H1 (cell line): ENCODE measurements around the gene AIF1. TPM values are rescaled to one million over a fixed set of nuclear protein-coding genes. Genes with fewer than 3 reads are reported as not detected.

ENCODE experiments used
- CTCF ChIA-PET: fragments of 300-600 bp; sonication (Branson Sonifier 250); formaldehyde crosslinking; loops from one replicate; lab custom pipeline; 2021; ENCODE audit not compliant: partially characterized antibody; lab: Charles Lee
- POLR2A ChIA-PET: fragments of 300-600 bp; sonication (Branson Sonifier 250); formaldehyde crosslinking; loops from one replicate; lab custom pipeline; 2021; ENCODE audit warnings: inconsistent platforms; ENCODE audit not compliant: partially characterized antibody; lab: Charles Lee
- DNase-seq, 2 experiments: peaks; one replicate each; pipeline versions ENCODE4 v3.0.0 to v3.0.0-alpha.2; 2010 to 2022; ENCODE audit warnings: low spot score in 2 of 2, low read depth in 1 of 2, mixed read lengths in 1 of 2
- FAIRE-seq: peaks from 2 replicates; lab custom pipeline; 2011; peaks lifted over from hg19 to GRCh38; lab: Jason Lieb, UNC
- H2AFZ ChIP-seq: 2 replicates; pipeline ENCODE4 v1.8.1; 2012; ENCODE audit warnings: low read length, inconsistent platforms
- H2AK5ac ChIP-seq: 2 replicates; pipeline ENCODE4 v1.6.1; 2013; ENCODE audit warnings: low read depth, low read length
- H2BK120ac ChIP-seq: replicated peaks from 2 replicates; pipeline ENCODE3; 2013; ENCODE audit warnings: low read depth, low read length, inconsistent platforms
- H2BK12ac ChIP-seq: 2 replicates; pipeline ENCODE4 v1.6.1; 2013; ENCODE audit warnings: low read depth, low read length
- H2BK15ac ChIP-seq: 2 replicates; pipeline ENCODE4 v1.6.1; 2013; ENCODE audit warnings: low read length
- H2BK20ac ChIP-seq: 2 replicates; pipeline ENCODE4 v1.6.1; 2013; ENCODE audit warnings: low read length
- H2BK5ac ChIP-seq: 2 replicates; pipeline ENCODE4 v1.6.1; 2013; ENCODE audit warnings: low read depth, low read length
- H3K14ac ChIP-seq: 2 replicates; pipeline ENCODE4 v1.6.1; 2013; ENCODE audit warnings: inconsistent platforms; ENCODE audit not compliant: insufficient read length
- H3K18ac ChIP-seq: 2 replicates; pipeline ENCODE4 v1.6.1; 2013; ENCODE audit warnings: low read length; ENCODE audit errors: extremely low read depth
- H3K23ac ChIP-seq: 2 replicates; pipeline ENCODE4 v1.6.1; 2013; ENCODE audit warnings: inconsistent platforms; ENCODE audit not compliant: insufficient read length
- H3K23me2 ChIP-seq: 2 replicates; pipeline ENCODE4 v1.6.1; 2013; ENCODE audit warnings: low read depth, low read length
- H3K27ac ChIP-seq: 2 replicates; pipeline ENCODE4 v1.6.1; 2011; ENCODE audit warnings: low read depth, low read length, inconsistent platforms
- H3K27me3 ChIP-seq, 4 experiments: replicated peaks in 1 of 4; 1 replicate in 1 of 4; 2 replicates in 3 of 4; pipeline versions ENCODE4 v1.6.1 to v1.8.1; 2011 to 2013; ENCODE audit warnings: low read length in 3 of 4, mild to moderate bottlenecking in 3 of 4, inconsistent platforms in 2 of 4, mixed read lengths in 2 of 4, moderate library complexity in 1 of 4; ENCODE audit not compliant: control insufficient read depth in 3 of 4, insufficient read depth in 3 of 4; ENCODE audit errors: extremely low read depth in 1 of 4
- H3K36me3 ChIP-seq, 4 experiments: 2 replicates each; pipeline versions ENCODE4 v1.6.1 to v1.8.1; 2011 to 2013; ENCODE audit warnings: mild to moderate bottlenecking in 4 of 4, low read length in 3 of 4, moderate library complexity in 2 of 4, control low read depth in 1 of 4, inconsistent platforms in 1 of 4; ENCODE audit not compliant: insufficient read depth in 4 of 4, control insufficient read depth in 2 of 4
- H3K4ac ChIP-seq: replicated peaks from 2 replicates; pipeline ENCODE3; 2013; ENCODE audit warnings: low read length, low read depth, mixed read lengths, inconsistent platforms; ENCODE audit not compliant: insufficient read length
- H3K4me1 ChIP-seq, 4 experiments: replicated peaks in 1 of 4; 1 replicate in 1 of 4; 2 replicates in 3 of 4; pipeline versions ENCODE4 v1.6.1 to v1.8.1; 2011 to 2013; ENCODE audit warnings: low read length in 3 of 4, inconsistent platforms in 2 of 4, mixed read lengths in 1 of 4; ENCODE audit not compliant: insufficient read depth in 4 of 4, control insufficient read depth in 3 of 4
- H3K4me2 ChIP-seq, 2 experiments: 2 replicates each; pipeline versions ENCODE4 v1.6.1 to v1.8.1; 2011 to 2013; ENCODE audit warnings: low read depth in 2 of 2, low read length in 2 of 2, control low read depth in 1 of 2, inconsistent platforms in 1 of 2, mild to moderate bottlenecking in 1 of 2; ENCODE audit not compliant: insufficient read depth in 1 of 2
- H3K4me3 ChIP-seq, 4 experiments: fragments of 200-600, 300-600 bp in 1 of 4; sonication (generic), shearing (Covaris generic), sonication (Bioruptor Twin) in 1 of 4; 2 replicates each; pipeline versions ENCODE4 v1.5.1 to v1.8.1; 2011 to 2016; ENCODE audit warnings: low read length in 4 of 4, low read depth in 3 of 4, control low read depth in 2 of 4, inconsistent platforms in 2 of 4, mild to moderate bottlenecking in 2 of 4, mixed read lengths in 1 of 4, moderate library complexity in 1 of 4; ENCODE audit not compliant: insufficient read depth in 2 of 4; ENCODE audit errors: extremely low read depth in 1 of 4
- H3K56ac ChIP-seq: replicated peaks from 2 replicates; pipeline ENCODE3; 2013; ENCODE audit warnings: low read depth, mild to moderate bottlenecking, mixed read lengths, low read length, inconsistent platforms; ENCODE audit not compliant: insufficient read length
- H3K79me1 ChIP-seq: 2 replicates; pipeline ENCODE4 v1.6.1; 2013; ENCODE audit warnings: low read depth, low read length, control low read depth
- H3K79me2 ChIP-seq, 2 experiments: 2 replicates each; pipeline versions ENCODE4 v1.6.1 to v1.8.1; 2012 to 2013; ENCODE audit warnings: low read length in 2 of 2, mild to moderate bottlenecking in 2 of 2, inconsistent platforms in 1 of 2; ENCODE audit not compliant: insufficient read depth in 2 of 2, control insufficient read depth in 1 of 2
- H3K9ac ChIP-seq, 4 experiments: replicated peaks in 1 of 4; 1 replicate in 1 of 4; 2 replicates in 3 of 4; pipeline versions ENCODE4 v1.6.1 to v1.8.1; 2011 to 2013; ENCODE audit warnings: low read depth in 3 of 4, low read length in 3 of 4, control low read depth in 2 of 4, mild to moderate bottlenecking in 2 of 4, moderate library complexity in 2 of 4, inconsistent platforms in 1 of 4; ENCODE audit errors: extremely low read depth in 1 of 4
- H3K9me3 ChIP-seq, 2 experiments: 2 replicates each; pipeline versions ENCODE4 v1.6.1 to v1.8.1; 2012 to 2013; ENCODE audit warnings: mild to moderate bottlenecking in 2 of 2, moderate library complexity in 2 of 2, control low read depth in 1 of 2, inconsistent platforms in 1 of 2, low read depth in 1 of 2, low read length in 1 of 2, mixed read lengths in 1 of 2; ENCODE audit not compliant: insufficient read depth in 2 of 2
- H4K20me1 ChIP-seq, 2 experiments: replicated peaks in 1 of 2; 2 replicates each; pipeline versions ENCODE3 to v1.8.1; 2011 to 2013; ENCODE audit warnings: inconsistent platforms in 2 of 2, low read length in 2 of 2, mild to moderate bottlenecking in 1 of 2; ENCODE audit not compliant: insufficient read depth in 2 of 2, control insufficient read depth in 1 of 2
- H4K5ac ChIP-seq: 2 replicates; pipeline ENCODE4 v1.6.1; 2013; ENCODE audit warnings: low read length, low read depth, mixed read lengths, inconsistent platforms; ENCODE audit not compliant: insufficient read length
- H4K8ac ChIP-seq: 2 replicates; pipeline ENCODE4 v1.8.0; 2013; ENCODE audit warnings: mild to moderate bottlenecking, moderate library complexity, low read length, inconsistent platforms; ENCODE audit not compliant: insufficient read depth; ENCODE audit errors: extremely low read depth
- H4K91ac ChIP-seq: replicated peaks from 2 replicates; pipeline ENCODE3; 2013; ENCODE audit warnings: low read length, mixed read lengths, inconsistent platforms; ENCODE audit not compliant: insufficient read length
- EGR1 ChIP-seq: IDR thresholded peaks from 2 replicates; pipeline ENCODE4 v1.6.1; 2011; ENCODE audit warnings: low read depth, low read length, borderline replicate concordance
- GABPA ChIP-seq: IDR thresholded peaks from 2 replicates; pipeline ENCODE4 v1.6.1; 2011; ENCODE audit warnings: mild to moderate bottlenecking, low read length, moderate library complexity, borderline replicate concordance; ENCODE audit not compliant: insufficient read depth
- MAX ChIP-seq: IDR thresholded peaks from 2 replicates; pipeline ENCODE4 v1.6.1; 2012; ENCODE audit warnings: inconsistent platforms
- RNF2 ChIP-seq: fragments of 200-900, 300-1000 bp; sonication (generic); IDR thresholded peaks from 2 replicates; pipeline ENCODE4 v1.7.1; 2016; ENCODE audit warnings: borderline replicate concordance, low read depth, mild to moderate bottlenecking, antibody characterized with exemption, low read length; ENCODE audit not compliant: poor library complexity, severe bottlenecking; ENCODE audit errors: missing control alignments
- SIX5 ChIP-seq: IDR thresholded peaks from 2 replicates; pipeline ENCODE4 v1.6.1; 2011; ENCODE audit warnings: mild to moderate bottlenecking, low read depth, low read length
- TEAD4 ChIP-seq: IDR thresholded peaks from 2 replicates; pipeline ENCODE4 v1.6.1; 2012; ENCODE audit warnings: low read depth, low read length, inconsistent platforms, mixed read lengths
- WGBS, 2 experiments: shearing (Covaris generic) in 1 of 2; methylation state at CpG; one replicate each; pipeline versions ENCODE4 v1.1.6 to v1.1.7; 2013 to 2015; ENCODE audit warnings: low lambda C conversion rate in 2 of 2, mixed read lengths in 2 of 2, inconsistent platforms in 1 of 2, low coverage in 1 of 2, missing lambda C conversion rate in 1 of 2; ENCODE audit not compliant: insufficient replicate concordance in 2 of 2, insufficient coverage in 1 of 2, insufficient read length in 1 of 2; ENCODE audit errors: extremely low coverage in 1 of 2, missing lambda C conversion rate in 1 of 2; 5-methylcytosine and 5-hydroxymethylcytosine counted together
- polyA plus RNA-seq, 7 experiments: library from polyadenylated mRNA; depleted of rRNA in 3 of 7; stranded (reverse) in 5 of 7; unstranded in 2 of 7; fragments of >200 nt in 5 of 7; fragments of 200-250 nt in 2 of 7; gene quantifications; 1 replicate in 5 of 7; 2 replicates in 1 of 7; 4 replicates in 1 of 7; pipeline versions ENCODE4 v1.2.1 to v1.2.3, GENCODE V29; 2011 to 2013; ENCODE audit warnings: missing spikeins in 2 of 7, mixed read lengths in 2 of 7
- total RNA-seq: library from RNA; stranded (reverse); fragmentation: NEBNext Ultra II Directional; extraction: Animal tissue kit (Norgen Biotek cat#: 25700); gene quantifications from 2 replicates; pipeline ENCODE4 v1.2.1, GENCODE V29; 2021

The AIF1 gene
- total and polyA plus RNA-seq, 2 of the 8 experiments (the other 6 are each of a cell fraction or from before 2014, with no cell fraction given) = 6.3 to 9.8 TPM

- Histone ChIP-seq H3K18ac (no peak overlapping the region), H3K36me3 (no peaks in the 10 kb centered on the region), H2AK5ac (no peak overlapping the region), H3K14ac (no peak overlapping the region), H2BK5ac (no peak overlapping the region), H3K9me3 (no peaks in the 10 kb centered on the region), H2BK12ac (no peak overlapping the region), H3K23ac (no peak overlapping the region), H3K27me3 (no peaks in the 10 kb centered on the region; a peak in 1 of 7 replicates), H3K4me2 (no peak overlapping the region), H2BK20ac (no peak overlapping the region), H4K91ac (no peak overlapping the region), H3K4me3 (no peak overlapping the region), H3K79me2 (no peaks in the 10 kb centered on the region), H3K9ac (no peak overlapping the region), H2BK15ac (no peak overlapping the region), H3K4me1 (no peaks in the 10 kb centered on the region), H3K27ac (no peak overlapping the region), H2BK120ac (no peak overlapping the region), H3K4ac (no peak overlapping the region), H2AFZ (no peak overlapping the region), H3K56ac (no peak overlapping the region), H3K79me1 (no peaks in the 10 kb centered on the region), H3K23me2 (no peaks in the 10 kb centered on the region), H4K8ac (no peak overlapping the region), H4K20me1 (no peaks in the 10 kb centered on the region), H4K5ac (no peak overlapping the region)
- ChIA-PET POLR2A (interaction anchor here (1.3 to 1.5 kb wide), 5 partner anchors 11 to 32 kb away, joined by 3 to 5 read pairs (median 3); no protein-coding TSS in a partner anchor), CTCF (interaction anchor here (0.6 to 21.1 kb wide), 7 partner anchors 8 to 84 kb away, joined by 3 to 613 read pairs (median 6); partner anchors contain the start of genes AIF1, ATP6V1G2, DDX39B and NFKBIL1)
- DNase-seq (no peak), FAIRE-seq (no peak)
- 58% methylated on average over 1 of the region's 1 CpG; no CpG with 5 or more reads in 1 of the 2 experiments for WGBS, 2 experiments
- TF ChIP-seq EGR1 = no peak
- TF ChIP-seq RNF2 = no peak
- TF ChIP-seq TEAD4 = no peak
- TF ChIP-seq GABPA = no peak
- TF ChIP-seq SIX5 = no peak
- no peak for TF ChIP-seq MAX
These were observed 7.7 kb upstream of the AIF1 start for GRCh38 chr6:31607317-31607716.
